Lower leg skin (tissue), 4 donors: ENCODE data around the gene AHCYL2. TPM values are rescaled to one million over a fixed set of nuclear protein-coding genes. Genes with fewer than 3 reads are reported as not detected.
"Not testable (repeated sequence)": the region's sequence is repeated elsewhere in the genome, so short reads cannot be mapped to it uniquely, and the experiment has no call there.

Source experiments
- DNase-seq, 2 donors: peaks; one replicate each; pipeline ENCODE4 v3.0.0-alpha.2; 2019; ENCODE audit warnings: low spot score in 2 of 2
- H3K4me3 ChIP-seq: fragments of 200-600 bp; sonication (generic); 2 replicates; pipeline ENCODE4 v1.5.1; 2017; ENCODE audit warnings: mild to moderate bottlenecking, low read depth; ENCODE audit not compliant: poor library complexity, severe bottlenecking
- CTCF ChIP-seq, 3 donors: fragments of 450-650 bp; IDR thresholded peaks; one replicate each; pipeline ENCODE4 v1.5.1; 2016; ENCODE audit warnings: antibody characterized with exemption in 3 of 3, mild to moderate bottlenecking in 3 of 3, moderate library complexity in 2 of 3
- POLR2A ChIP-seq, 2 donors: fragments of 450-650 bp; IDR thresholded peaks; one replicate each; pipeline ENCODE4 v1.6.1; 2016 to 2017; ENCODE audit warnings: antibody characterized with exemption in 2 of 2, mild to moderate bottlenecking in 1 of 2, moderate library complexity in 1 of 2
- WGBS, 2 donors: methylation state at CpG; one replicate each; pipeline ENCODE4 v1.1.5; 2018; 5-methylcytosine and 5-hydroxymethylcytosine counted together
- intact Hi-C: fragments of 100-400 bp; cut with DNase I; formaldehyde crosslinking; loops from one replicate; pipeline ENCODE4 v1.15.0; 2023; ENCODE audit warnings: low total_unique reads
- total RNA-seq, 4 donors: library from RNA; depleted of rRNA; stranded (reverse); fragments of >200 nt; gene quantifications; one replicate each; pipeline ENCODE4 v1.1.0, GENCODE V29; 2016

The AHCYL2 gene
- total RNA-seq, 4 donors from 2014 or later = 31.1 to 45.8 (median 39.2) TPM

- WGBS, 2 donors = 31 to 38% methylated on average over 2 of the region's 2 CpGs
- DNase-seq = no peak
- TF ChIP-seq POLR2A (IDR thresholded peaks at IDR 0.05) (no peak), CTCF (IDR thresholded peaks at IDR 0.05) (no peak)
- intact Hi-C loops = no loop called here
- no peak overlapping the region for H3K4me3 ChIP-seq
These were observed 27.3 kb downstream of the AHCYL2 start for GRCh38 chr7:129252128-129252527.

GRCh38 chr7:129252603-129253002 lies 27.8 kb downstream of the AHCYL2 start:
- DNase-seq, intact Hi-C loops, H3K4me3 ChIP-seq: not testable (repeated sequence)
- 90 to 95% methylated on average over 5 of the region's 5 CpGs for WGBS, 2 donors

GRCh38 chr7:129255800-129256199 lies 31.0 kb downstream of the AHCYL2 start:
- intact Hi-C loops = no loop called here
- TF ChIP-seq CTCF (IDR thresholded peaks at IDR 0.05) = no peak
- TF ChIP-seq POLR2A (IDR thresholded peaks at IDR 0.05) = no peak
- no peak overlapping the region for H3K4me3 ChIP-seq
- no peak for DNase-seq
- WGBS, 2 donors = 87% methylated on average over 4 of the region's 4 CpGs

GRCh38 chr7:129256221-129256620 lies 31.4 kb downstream of the AHCYL2 start:
- TF ChIP-seq CTCF (IDR thresholded peaks at IDR 0.05) (no peak), POLR2A (IDR thresholded peaks at IDR 0.05) (no peak)
- 89 to 94% methylated on average over 2 of the region's 2 CpGs for WGBS, 2 donors
- intact Hi-C loops = no loop called here
- H3K4me3 ChIP-seq = no peak overlapping the region
- DNase-seq = no peak

GRCh38 chr7:129257168-129257567 lies 32.3 kb downstream of the AHCYL2 start:
- intact Hi-C loops = no loop called here
- DNase-seq = no peak
- TF ChIP-seq CTCF (IDR thresholded peaks at IDR 0.05) (no peak), POLR2A (IDR thresholded peaks at IDR 0.05) (no peak)
- H3K4me3 ChIP-seq = no peak overlapping the region

GRCh38 chr7:129258649-129259389 lies 34.0 kb downstream of the AHCYL2 start:
- no peak overlapping the region for H3K4me3 ChIP-seq
- intact Hi-C loops = no loop called here
- no peak for DNase-seq
- TF ChIP-seq CTCF (IDR thresholded peaks at IDR 0.05) (no peak), POLR2A (IDR thresholded peaks at IDR 0.05) (no peak)
- WGBS, 2 donors = 62 to 66% methylated on average over 4 of the region's 4 CpGs
